HEK293 (cell line): Measurements from ENCODE around the gene NSL1.

Experiments used
- CTCF ChIA-PET: fragments of 350-600 bp; formaldehyde crosslinking; extraction: SDS; loops from one replicate; lab custom pipeline; 2021; ENCODE audit warnings: antibody characterized with exemption; lab: Yijun Ruan, JAX
- POLR2A ChIA-PET: fragments of 300-600 bp; formaldehyde crosslinking; extraction: SDS; loops from one replicate; lab custom pipeline; 2020; ENCODE audit warnings: antibody characterized with exemption, inconsistent platforms; lab: Yijun Ruan, JAX
- H3K27ac ChIP-seq: fragments of 200-500 bp; sonication (Bioruptor generic); 2 replicates; pipeline ENCODE4 v1.5.1; 2014; ENCODE audit warnings: low read depth, low read length, control low read depth, inconsistent platforms; ENCODE audit errors: extremely low read depth
- H3K36me3 ChIP-seq, 2 experiments: fragments of 200-500 bp in 1 of 2; sonication (Bioruptor generic) in 1 of 2; 1 replicate in 1 of 2; 2 replicates in 1 of 2; pipeline ENCODE4 v1.5.1; 2014 to 2017; ENCODE audit warnings: inconsistent platforms in 2 of 2, low read length in 2 of 2; ENCODE audit not compliant: control insufficient read depth in 2 of 2, insufficient read depth in 1 of 2
- H3K4me1 ChIP-seq: fragments of 200-500 bp; sonication (Bioruptor generic); 2 replicates; pipeline ENCODE4 v1.5.1; 2014; ENCODE audit warnings: mild to moderate bottlenecking, low read length, inconsistent platforms; ENCODE audit not compliant: control insufficient read depth, insufficient read depth
- H3K4me3 ChIP-seq: 2 replicates; pipeline ENCODE4 v1.5.1; 2011; ENCODE audit warnings: low read depth, mild to moderate bottlenecking, control low read depth, low read length, moderate library complexity
- H3K9me3 ChIP-seq: fragments of 200-500 bp; sonication (Bioruptor generic); 2 replicates; pipeline ENCODE4 v1.5.1; 2014; ENCODE audit warnings: low read depth, low read length, inconsistent platforms; ENCODE audit not compliant: control insufficient read depth, insufficient read depth
- KLF17 ChIP-seq: fragments of 450-650 bp; formaldehyde crosslinking; IDR thresholded peaks from 2 replicates; pipeline ENCODE4 v1.5.1; 2016; ENCODE audit warnings: missing biosample characterization, missing genetic modification characterization
- SCRT1 ChIP-seq: fragments of 450-650 bp; formaldehyde crosslinking; IDR thresholded peaks from 2 replicates; pipeline ENCODE4 v1.5.1; 2016; ENCODE audit warnings: missing biosample characterization, missing genetic modification characterization, borderline replicate concordance
- ZBTB1 ChIP-seq: fragments of 450-650 bp; formaldehyde crosslinking; IDR thresholded peaks from 2 replicates; pipeline ENCODE4 v1.5.1; 2016; ENCODE audit warnings: missing biosample characterization, missing genetic modification characterization
- ZBTB17 ChIP-seq: fragments of 450-650 bp; formaldehyde crosslinking; IDR thresholded peaks from 2 replicates; pipeline ENCODE4 v1.5.1; 2016; ENCODE audit warnings: missing biosample characterization, missing genetic modification characterization
- ZIC2 ChIP-seq: fragments of 450-650 bp; formaldehyde crosslinking; IDR thresholded peaks from 2 replicates; pipeline ENCODE4 v1.5.1; 2016; ENCODE audit warnings: missing biosample characterization, missing genetic modification characterization
- ZNF121 ChIP-seq: fragments of 450-650 bp; formaldehyde crosslinking; IDR thresholded peaks from 2 replicates; pipeline ENCODE4 v1.5.1; 2016; ENCODE audit warnings: missing biosample characterization, missing genetic modification characterization
- ZNF202 ChIP-seq: fragments of 450-650 bp; formaldehyde crosslinking; IDR thresholded peaks from 2 replicates; pipeline ENCODE4 v1.5.1; 2016; ENCODE audit warnings: missing biosample characterization, missing genetic modification characterization, borderline replicate concordance
- ZNF341 ChIP-seq: fragments of 450-650 bp; formaldehyde crosslinking; IDR thresholded peaks from 2 replicates; pipeline ENCODE4; 2016; ENCODE audit warnings: low read depth, missing biosample characterization, missing genetic modification characterization
- ZNF433 ChIP-seq: fragments of 450-650 bp; formaldehyde crosslinking; IDR thresholded peaks from 2 replicates; pipeline ENCODE4 v1.5.1; 2016; ENCODE audit warnings: missing biosample characterization, missing genetic modification characterization, low read depth
- ZNF529 ChIP-seq: fragments of 450-650 bp; formaldehyde crosslinking; IDR thresholded peaks from 2 replicates; pipeline ENCODE4 v1.5.1; 2017; ENCODE audit warnings: missing genetic modification characterization, missing biosample characterization; ENCODE audit not compliant: insufficient replicate concordance
- ZNF580 ChIP-seq: fragments of 450-650 bp; formaldehyde crosslinking; IDR thresholded peaks from 2 replicates; pipeline ENCODE4 v1.5.1; 2016; ENCODE audit warnings: missing biosample characterization, missing genetic modification characterization
- ZNF621 ChIP-seq: fragments of 450-650 bp; formaldehyde crosslinking; IDR thresholded peaks from 2 replicates; pipeline ENCODE4 v1.5.1; 2017; ENCODE audit warnings: missing biosample characterization, missing genetic modification characterization
- ZNF623 ChIP-seq: fragments of 450-650 bp; formaldehyde crosslinking; IDR thresholded peaks from 2 replicates; pipeline ENCODE4 v1.5.1; 2016; ENCODE audit warnings: missing biosample characterization, missing genetic modification characterization
- ZNF639 ChIP-seq: fragments of 450-650 bp; formaldehyde crosslinking; IDR thresholded peaks from 2 replicates; pipeline ENCODE4 v1.5.1; 2016; ENCODE audit warnings: missing biosample characterization, missing genetic modification characterization
- ZNF654 ChIP-seq: fragments of 450-650 bp; formaldehyde crosslinking; IDR thresholded peaks from 2 replicates; pipeline ENCODE4 v1.5.1; 2016; ENCODE audit warnings: low read depth, missing biosample characterization, missing genetic modification characterization
- ZNF768 ChIP-seq: fragments of 450-650 bp; formaldehyde crosslinking; IDR thresholded peaks from 2 replicates; pipeline ENCODE4 v1.5.1; 2018; ENCODE audit warnings: missing biosample characterization, mild to moderate bottlenecking, missing genetic modification characterization
- TF ChIP-seq, protein P1 (sequence below): fragments of 450-650 bp; formaldehyde crosslinking; IDR thresholded peaks from 2 replicates; pipeline ENCODE4 v1.5.1; 2016; ENCODE audit warnings: missing biosample characterization, missing genetic modification characterization
- TF ChIP-seq, protein P2 (sequence below): fragments of 450-650 bp; formaldehyde crosslinking; IDR thresholded peaks from 2 replicates; pipeline ENCODE4 v1.5.1; 2016; ENCODE audit warnings: missing biosample characterization, missing genetic modification characterization, borderline replicate concordance
- TF ChIP-seq, protein P3 (sequence below): fragments of 450-650 bp; formaldehyde crosslinking; IDR thresholded peaks from 2 replicates; pipeline ENCODE4 v1.5.1; 2016; ENCODE audit warnings: missing biosample characterization, missing genetic modification characterization

NSL1 gene

GRCh38 chr1:212678456-212679410 is 112.8 kb downstream of the NSL1 start:
- Histone ChIP-seq H3K9me3 (no peaks in the 10 kb centered on the region), H3K27ac (no peak overlapping the region), H3K36me3 (no peaks in the 10 kb centered on the region), H3K4me1 (no peaks in the 10 kb centered on the region), H3K4me3 (no peak overlapping the region)
- POLR2A ChIA-PET: interaction anchor here (1.6 kb wide), 1 partner anchor 70 kb away, joined by 5 read pairs; the partner anchor contains the start of gene ATF3
- CTCF ChIA-PET: interaction anchor here (0.8 to 2.6 kb wide), 5 partner anchors 11 to 221 kb away, joined by 3 to 11 read pairs (median 4); no protein-coding TSS in a partner anchor
- 0 out of 2 replicates have a peak, but pooled peaks have one; percentile 28 for TF ChIP-seq ZIC2 (tag by site-specific recombination)
- no peak for TF ChIP-seq ZNF621 (tag by site-specific recombination)
- TF ChIP-seq ZNF580 (tag by site-specific recombination): no peak

DNA sequence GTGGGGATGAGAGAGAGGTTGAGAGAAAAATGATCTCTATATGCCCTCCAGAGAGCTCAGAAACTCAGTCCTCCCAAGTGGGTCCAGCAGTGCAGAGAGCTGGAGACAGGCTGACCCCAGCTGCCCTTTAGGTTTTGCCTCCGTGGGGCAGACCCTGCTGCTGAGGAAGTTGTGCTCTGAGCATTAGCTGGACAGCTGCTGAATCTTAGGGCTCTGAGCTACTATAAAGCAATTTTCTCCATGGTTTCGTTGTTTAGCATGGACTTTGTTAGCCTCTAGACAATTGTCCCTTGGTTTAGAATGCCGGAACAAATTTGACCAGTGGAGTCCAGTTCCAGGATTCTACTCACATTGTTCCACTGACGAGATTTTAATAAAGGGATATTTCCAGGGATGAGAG is 114.0 kb downstream of the NSL1 start:
- H3K4me3 ChIP-seq: no peak overlapping the region
- H3K9me3 ChIP-seq: no peaks in the 10 kb centered on the region
- no peak for TF ChIP-seq ZNF121 (tag by site-specific recombination)
- TF ChIP-seq, protein P1, sequence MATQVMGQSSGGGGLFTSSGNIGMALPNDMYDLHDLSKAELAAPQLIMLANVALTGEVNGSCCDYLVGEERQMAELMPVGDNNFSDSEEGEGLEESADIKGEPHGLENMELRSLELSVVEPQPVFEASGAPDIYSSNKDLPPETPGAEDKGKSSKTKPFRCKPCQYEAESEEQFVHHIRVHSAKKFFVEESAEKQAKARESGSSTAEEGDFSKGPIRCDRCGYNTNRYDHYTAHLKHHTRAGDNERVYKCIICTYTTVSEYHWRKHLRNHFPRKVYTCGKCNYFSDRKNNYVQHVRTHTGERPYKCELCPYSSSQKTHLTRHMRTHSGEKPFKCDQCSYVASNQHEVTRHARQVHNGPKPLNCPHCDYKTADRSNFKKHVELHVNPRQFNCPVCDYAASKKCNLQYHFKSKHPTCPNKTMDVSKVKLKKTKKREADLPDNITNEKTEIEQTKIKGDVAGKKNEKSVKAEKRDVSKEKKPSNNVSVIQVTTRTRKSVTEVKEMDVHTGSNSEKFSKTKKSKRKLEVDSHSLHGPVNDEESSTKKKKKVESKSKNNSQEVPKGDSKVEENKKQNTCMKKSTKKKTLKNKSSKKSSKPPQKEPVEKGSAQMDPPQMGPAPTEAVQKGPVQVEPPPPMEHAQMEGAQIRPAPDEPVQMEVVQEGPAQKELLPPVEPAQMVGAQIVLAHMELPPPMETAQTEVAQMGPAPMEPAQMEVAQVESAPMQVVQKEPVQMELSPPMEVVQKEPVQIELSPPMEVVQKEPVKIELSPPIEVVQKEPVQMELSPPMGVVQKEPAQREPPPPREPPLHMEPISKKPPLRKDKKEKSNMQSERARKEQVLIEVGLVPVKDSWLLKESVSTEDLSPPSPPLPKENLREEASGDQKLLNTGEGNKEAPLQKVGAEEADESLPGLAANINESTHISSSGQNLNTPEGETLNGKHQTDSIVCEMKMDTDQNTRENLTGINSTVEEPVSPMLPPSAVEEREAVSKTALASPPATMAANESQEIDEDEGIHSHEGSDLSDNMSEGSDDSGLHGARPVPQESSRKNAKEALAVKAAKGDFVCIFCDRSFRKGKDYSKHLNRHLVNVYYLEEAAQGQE: peak; percentile 54; the same call in 1 of the 2 replicates
- H3K27ac ChIP-seq: no peak overlapping the region
- H3K36me3 ChIP-seq: no peaks in the 10 kb centered on the region
- ChIA-PET POLR2A (interaction anchor here (1.1 to 1.6 kb wide), 2 partner anchors 9 to 69 kb away, joined by 3 to 5 read pairs; partner anchors contain the start of gene ATF3), CTCF (interaction anchor here (0.6 to 2.6 kb wide), 6 partner anchors 9 to 318 kb away, joined by 3 to 11 read pairs (median 3); no protein-coding TSS in a partner anchor)
- H3K4me1 ChIP-seq: no peaks in the 10 kb centered on the region

- H3K9me3 ChIP-seq: no peaks in the 10 kb centered on the region
- CTCF ChIA-PET: interaction anchor here (0.6 to 2.6 kb wide), 8 partner anchors 9 to 319 kb away, joined by 3 to 11 read pairs (median 4); no protein-coding TSS in a partner anchor
- POLR2A ChIA-PET: interaction anchor here (1.1 to 1.6 kb wide), 2 partner anchors 9 to 69 kb away, joined by 3 to 5 read pairs; partner anchors contain the start of gene ATF3
- H3K4me1 ChIP-seq: no peaks in the 10 kb centered on the region
- H3K36me3 ChIP-seq: no peaks in the 10 kb centered on the region
- no peak overlapping the region for H3K4me3 ChIP-seq
- no peak overlapping the region for H3K27ac ChIP-seq
- TF ChIP-seq, protein P2, sequence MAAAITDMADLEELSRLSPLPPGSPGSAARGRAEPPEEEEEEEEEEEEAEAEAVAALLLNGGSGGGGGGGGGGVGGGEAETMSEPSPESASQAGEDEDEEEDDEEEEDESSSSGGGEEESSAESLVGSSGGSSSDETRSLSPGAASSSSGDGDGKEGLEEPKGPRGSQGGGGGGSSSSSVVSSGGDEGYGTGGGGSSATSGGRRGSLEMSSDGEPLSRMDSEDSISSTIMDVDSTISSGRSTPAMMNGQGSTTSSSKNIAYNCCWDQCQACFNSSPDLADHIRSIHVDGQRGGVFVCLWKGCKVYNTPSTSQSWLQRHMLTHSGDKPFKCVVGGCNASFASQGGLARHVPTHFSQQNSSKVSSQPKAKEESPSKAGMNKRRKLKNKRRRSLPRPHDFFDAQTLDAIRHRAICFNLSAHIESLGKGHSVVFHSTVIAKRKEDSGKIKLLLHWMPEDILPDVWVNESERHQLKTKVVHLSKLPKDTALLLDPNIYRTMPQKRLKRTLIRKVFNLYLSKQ (tag by site-specific recombination): no peak
- no peak for TF ChIP-seq SCRT1 (tag by site-specific recombination)
- no peak for TF ChIP-seq ZNF621 (tag by site-specific recombination)
- no peak for TF ChIP-seq ZBTB1 (tag by site-specific recombination)
- TF ChIP-seq ZNF623: no peak
- TF ChIP-seq, protein P3, sequence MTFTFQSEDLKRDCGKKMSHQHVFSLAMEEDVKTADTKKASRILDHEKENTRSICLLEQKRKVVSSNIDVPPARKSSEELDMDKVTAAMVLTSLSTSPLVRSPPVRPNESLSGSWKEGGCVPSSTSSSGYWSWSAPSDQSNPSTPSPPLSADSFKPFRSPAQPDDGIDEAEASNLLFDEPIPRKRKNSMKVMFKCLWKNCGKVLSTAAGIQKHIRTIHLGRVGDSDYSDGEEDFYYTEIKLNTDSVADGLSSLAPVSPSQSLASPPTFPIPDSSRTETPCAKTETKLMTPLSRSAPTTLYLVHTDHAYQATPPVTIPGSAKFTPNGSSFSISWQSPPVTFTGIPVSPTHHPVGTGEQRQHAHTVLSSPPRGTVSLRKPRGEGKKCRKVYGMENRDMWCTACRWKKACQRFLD (tag by site-specific recombination): no peak
- TF ChIP-seq KLF17: no peak
- no peak for TF ChIP-seq ZNF768 (tag by site-specific recombination)
- TF ChIP-seq ZNF341 (tag by site-specific recombination): no peak
- no peak for TF ChIP-seq ZNF202
- no peak for TF ChIP-seq ZNF654 (tag by site-specific recombination)
- TF ChIP-seq ZNF529 (tag by site-specific recombination): no peak
- no peak for TF ChIP-seq ZNF433 (tag by site-specific recombination)
- TF ChIP-seq ZNF639 (tag by site-specific recombination): no peak
- TF ChIP-seq ZBTB17: no peak
Measured at GRCh38 chr1:212677136-212677535, 114.4 kb downstream of the NSL1 start.
